Stimulated activated CD4-positive, alpha-beta T cell treated with anti-CD3 and anti-CD28 coated beads, Interleukin-4, amount 100 ng/mL, for 24 hours (primary cell): ENCODE data around the gene SLC23A2.
A peak's percentile ranks its signal among the peaks of the same experiment; 100 is the strongest.
"Not testable (repeated sequence)": the region's sequence is repeated elsewhere in the genome, so short reads cannot be mapped to it uniquely, and the experiment has no call there.

Experiments
- DNase-seq: peaks from one replicate; pipeline ENCODE4 v3.0.0-alpha.2; 2020

The SLC23A2 gene

DNA sequence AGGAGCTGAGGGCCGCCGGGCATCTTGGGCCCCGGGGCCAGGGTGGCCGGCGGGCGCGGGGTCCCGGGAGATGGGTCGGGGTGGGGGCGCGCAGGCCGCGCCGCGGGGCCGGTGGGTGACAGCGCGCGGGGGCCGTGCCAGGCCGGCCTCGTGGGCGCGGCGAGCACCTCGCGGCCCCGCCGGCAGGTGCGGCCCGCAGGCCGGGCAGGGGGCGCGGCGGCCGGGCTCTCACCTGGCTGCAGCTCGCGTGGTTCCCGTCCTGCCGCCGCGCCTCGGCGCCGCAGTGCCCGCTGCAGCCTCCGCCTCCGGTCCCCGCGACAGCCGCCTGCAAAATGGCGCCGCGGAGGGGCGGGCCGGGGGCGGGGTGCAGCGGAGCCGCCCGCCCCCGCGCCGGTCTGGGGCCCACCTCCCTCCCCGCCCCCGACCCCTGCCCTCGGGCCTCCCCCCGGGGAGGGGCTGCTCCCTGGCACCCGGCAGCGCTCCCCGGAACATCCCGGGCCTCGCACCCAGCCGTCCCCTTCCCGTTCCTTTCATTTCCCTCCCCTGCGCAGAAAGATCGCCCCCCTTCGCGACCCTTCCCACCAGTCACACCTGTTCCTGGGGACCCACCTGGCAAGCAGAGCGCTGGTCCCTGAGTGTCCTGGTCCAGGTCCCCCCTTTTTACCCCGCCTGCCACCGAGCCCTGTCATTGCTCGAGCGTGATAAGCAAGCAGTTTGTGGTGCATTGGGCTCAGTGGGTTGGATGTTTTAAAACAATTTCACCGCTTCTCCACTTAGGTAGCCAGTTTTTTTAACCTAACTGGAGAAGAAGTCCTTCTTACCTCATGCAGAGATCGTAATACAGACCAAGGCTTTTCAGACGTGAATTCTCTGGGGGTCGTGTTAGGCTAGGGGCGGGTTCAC, at the start of gene SLC23A2:
TSS of gene SLC23A2 (minus strand) at position 337 of the 903 bp plus-strand sequence. CDS start 68,948 bp downstream, outside the sequence.
- DNase-seq: peak; percentile 55

DNA sequence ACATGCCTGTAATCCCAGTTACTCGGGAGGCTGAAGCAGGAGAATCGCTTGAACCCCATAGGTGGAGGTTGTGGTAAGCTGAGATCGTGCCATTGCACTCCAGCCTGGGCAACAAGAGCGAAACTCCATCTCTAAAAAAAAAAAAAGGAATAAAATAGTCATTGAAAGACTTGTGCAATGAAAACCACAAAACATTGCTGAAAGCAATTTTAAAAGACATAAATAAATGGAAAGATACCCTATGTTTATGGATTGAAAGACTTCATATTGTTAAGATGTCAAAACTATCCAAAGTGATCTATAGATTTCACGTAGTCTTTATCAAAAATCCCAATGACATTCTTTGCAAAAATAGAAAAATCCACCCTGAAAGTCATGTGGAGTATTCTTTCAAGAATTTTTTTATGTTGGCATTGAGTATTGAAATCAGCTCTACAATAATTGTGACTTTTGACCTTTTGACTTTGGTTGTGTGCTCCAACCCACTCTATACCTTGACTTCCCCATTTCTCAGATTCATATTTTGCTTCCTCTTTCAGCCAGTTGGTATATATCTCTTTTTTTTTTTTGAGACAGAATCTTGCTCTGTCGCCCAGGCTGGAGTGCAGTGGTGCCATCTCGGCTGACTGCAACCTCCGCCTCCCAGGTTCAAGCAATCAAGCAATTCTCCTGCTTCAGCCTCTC, 45.5 kb upstream of the SLC23A2 start:
- no peak for DNase-seq

DNA sequence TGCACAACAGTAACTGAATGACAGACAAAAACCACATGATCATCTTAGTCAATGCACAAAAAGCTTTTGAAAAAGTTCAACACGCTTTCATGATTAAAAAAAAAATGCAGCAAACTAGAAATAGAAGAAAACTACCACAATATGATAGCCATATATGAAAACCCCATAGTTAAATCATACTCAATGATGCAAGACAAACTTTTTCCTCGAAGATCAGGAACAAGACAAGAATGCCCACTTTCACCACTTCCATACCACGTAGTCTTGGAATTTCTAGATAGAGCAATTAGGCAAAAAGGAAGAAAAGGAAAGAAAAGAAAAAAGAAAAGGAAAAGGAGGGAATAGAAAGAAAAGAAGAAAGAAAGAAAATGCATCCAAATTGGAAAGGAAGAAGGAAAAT, 44.6 kb upstream of the SLC23A2 start:
- DNase-seq: no peak

DNA sequence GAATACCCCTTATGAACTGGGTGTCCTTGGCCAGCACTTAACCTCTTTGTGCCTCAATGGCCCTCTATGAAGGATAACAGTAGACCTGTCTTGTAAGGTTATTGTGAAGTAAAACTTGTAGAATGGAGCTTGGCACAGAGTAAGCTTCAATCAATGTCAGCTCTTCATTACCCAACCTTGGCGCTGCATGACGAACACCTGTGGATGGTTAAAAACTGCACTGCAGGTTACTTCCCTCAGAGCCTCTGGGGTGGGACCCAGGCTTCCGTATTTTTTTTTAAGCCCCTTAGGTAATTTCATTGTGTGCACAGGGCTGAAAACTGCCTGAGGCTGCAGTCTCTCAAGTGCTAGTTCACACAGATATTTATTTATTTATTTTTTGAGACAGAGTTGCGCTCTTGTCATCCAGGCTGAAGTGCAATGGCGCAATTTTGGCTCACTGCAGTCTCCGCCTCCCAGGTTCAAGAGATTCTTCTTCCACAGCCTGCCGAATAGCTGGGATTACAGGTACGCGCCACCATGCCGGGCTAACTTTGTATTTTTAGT, 42.8 kb upstream of the SLC23A2 start:
- DNase-seq: no peak

DNA sequence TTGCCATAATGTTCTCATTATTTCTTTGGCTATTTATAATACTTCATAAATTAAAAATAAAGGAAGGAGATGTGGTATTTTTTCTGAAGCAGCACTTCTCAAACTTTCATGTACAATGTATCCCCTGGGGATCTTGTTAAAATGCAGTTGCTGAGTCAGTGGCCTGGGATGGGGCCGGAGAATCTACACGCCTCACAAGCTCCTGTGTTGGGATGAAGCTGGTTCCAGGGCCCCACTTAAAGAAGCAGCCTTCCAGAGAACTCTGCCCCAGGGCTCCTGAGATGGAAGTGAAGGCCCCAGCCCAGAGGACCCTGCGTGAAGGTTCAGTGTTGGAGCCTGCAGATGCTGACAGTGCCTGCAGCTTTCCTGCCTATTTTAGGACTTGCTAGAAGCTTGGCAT, 40.1 kb upstream of the SLC23A2 start:
- no peak for DNase-seq

DNA sequence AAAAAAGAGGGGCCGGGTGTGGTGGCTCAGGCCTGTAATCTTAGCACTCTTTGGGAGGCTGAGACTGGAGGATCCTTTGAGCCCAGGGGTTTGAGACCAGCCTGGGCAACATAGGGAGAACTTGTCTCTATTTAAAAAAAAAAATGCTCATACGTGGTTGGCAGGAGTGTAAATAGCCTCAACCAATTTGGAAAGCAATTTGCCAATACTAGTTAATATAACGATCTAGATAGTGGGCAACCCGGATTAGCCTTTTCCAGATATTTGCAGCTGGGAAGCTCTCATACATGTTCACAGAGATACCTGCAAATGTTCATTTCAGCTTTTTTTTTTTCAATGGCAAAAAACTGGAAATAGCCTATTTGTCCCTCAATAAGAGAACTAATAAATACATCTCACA, 39.0 kb upstream of the SLC23A2 start:
- no peak for DNase-seq

DNA sequence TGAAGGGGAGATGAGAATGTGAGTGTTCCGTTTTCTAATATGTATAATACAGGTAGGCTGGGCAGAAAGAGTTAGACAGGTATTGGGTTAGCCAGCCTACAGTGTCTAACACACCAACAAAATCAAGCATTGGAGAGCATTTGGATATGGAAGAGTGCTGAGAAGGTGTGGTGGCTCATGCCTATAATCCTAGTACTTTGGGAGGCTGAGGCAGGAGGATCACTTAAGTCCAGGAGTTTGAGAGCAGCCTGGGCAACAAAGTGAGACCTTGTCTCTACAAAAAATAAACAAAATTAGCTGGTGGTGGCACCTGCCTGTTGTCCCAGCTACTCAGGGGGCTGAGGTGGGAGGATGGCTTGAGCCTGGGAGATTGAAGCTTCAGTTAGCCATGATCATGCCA, 38.6 kb upstream of the SLC23A2 start:
- no peak for DNase-seq

DNA sequence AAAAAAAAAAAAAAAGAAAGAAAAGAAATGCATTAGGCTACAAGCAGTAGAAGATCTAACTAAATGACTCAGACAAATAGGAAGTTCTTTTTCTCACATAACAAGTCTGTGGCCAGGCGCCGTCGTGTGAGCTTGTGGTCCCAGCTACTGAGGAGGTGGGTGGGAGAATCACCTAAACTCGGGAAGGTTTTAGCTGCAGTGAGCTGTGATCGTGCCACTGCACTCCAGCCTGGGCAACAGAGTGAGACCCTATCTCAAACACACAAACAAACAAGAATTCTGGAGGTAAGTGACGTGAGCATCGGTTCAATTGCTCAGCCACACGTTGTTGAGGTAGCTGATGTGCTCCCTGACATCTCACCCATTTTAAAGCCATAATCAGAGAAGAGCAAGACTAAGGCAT, 37.9 kb upstream of the SLC23A2 start:
- peak; percentile 10 for DNase-seq

DNA sequence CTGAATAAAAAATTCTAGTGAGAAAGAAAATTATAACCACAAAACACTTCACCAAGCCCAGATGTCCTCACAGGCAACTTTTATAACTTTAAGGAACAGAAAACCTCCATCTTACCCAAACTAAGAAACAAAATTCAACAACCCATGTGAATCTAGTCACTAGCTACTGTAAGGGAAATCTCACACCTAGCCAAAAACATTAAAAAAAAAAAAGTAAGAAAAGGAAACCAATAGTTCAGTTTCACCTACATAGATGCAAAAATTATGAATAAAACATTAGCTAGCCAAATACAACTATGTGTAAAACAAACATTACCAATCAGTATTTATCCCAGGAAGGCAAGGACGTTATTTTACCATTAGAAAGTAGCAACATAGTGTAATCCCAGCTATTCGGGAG, 35.5 kb upstream of the SLC23A2 start:
- no peak for DNase-seq

DNA sequence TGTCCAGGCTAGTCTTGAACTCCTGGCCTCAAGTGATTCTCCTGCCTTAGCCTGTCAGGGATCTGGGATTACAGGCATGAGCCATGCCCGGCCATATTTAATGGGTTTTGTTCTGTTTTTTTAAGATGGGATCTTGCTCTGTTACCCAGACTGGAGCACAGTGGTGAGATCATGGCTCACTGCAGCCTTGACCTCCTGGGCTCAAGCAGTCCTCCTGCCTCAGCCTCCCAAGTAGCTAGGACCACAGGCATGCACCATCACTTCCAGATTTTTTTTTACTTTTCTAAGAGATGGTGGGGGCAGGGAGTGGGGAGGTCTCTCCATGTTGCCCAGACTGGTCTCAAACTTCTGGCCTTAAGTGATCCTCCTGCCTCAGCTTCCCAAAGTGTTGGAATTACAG, 34.2 kb upstream of the SLC23A2 start:
- DNase-seq: not testable (repeated sequence)

DNA sequence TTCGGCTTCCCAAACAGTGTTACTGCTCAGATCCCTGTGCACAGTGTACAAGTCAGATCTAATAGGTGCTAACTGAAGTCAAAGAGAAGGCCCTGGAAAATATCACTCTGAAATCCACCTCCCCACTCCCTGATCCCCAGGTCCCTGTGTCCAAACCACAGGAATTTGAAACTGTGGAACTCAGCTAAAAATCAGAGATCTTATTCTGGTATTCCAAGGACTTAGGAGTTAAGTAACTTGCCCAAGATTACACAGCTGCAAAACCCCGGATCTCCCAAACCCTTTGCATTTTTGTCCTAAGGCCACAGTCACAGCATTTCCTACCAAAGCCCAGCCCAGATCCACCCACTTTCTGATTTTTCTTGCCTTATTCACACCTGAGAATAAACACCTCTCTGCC, 32.3 kb upstream of the SLC23A2 start:
- DNase-seq: no peak

DNA sequence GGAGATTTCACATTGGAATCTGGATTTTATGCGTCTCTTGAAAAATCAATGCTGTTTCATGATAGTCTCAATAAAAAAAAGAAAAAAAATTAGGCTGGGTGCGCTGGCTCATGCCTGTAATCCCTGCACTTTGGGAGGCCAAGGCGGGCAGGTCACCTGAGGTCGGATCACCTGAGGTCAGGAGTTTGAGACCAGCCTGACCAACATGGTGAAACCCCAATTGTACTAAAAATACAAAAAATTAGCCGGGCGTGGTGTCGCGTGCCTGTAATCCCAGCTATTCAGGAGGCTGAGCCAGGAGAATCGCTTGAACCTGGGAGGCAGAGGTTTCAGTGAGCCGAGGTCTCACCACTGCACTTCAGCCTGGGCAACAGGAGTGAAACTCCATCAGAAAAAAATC, 30.4 kb upstream of the SLC23A2 start:
- not testable (repeated sequence) for DNase-seq

DNA sequence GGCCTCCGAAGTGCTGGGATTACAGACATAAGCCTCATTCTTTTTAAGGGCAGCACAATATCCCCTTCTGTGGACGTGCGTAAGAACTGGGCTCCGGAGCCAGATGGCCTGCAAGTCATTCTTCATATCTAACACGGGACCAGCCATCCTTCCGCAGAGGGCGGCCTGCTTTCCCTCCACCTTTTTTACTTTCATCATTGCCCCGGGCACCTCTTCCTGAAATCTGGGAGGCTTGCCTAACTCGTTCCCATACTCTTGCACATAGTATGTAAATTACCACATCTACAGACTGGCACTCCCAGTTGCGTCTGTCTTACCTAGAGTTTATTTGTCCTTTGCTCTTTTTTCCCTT, 29.9 kb upstream of the SLC23A2 start:
- no peak for DNase-seq

DNA sequence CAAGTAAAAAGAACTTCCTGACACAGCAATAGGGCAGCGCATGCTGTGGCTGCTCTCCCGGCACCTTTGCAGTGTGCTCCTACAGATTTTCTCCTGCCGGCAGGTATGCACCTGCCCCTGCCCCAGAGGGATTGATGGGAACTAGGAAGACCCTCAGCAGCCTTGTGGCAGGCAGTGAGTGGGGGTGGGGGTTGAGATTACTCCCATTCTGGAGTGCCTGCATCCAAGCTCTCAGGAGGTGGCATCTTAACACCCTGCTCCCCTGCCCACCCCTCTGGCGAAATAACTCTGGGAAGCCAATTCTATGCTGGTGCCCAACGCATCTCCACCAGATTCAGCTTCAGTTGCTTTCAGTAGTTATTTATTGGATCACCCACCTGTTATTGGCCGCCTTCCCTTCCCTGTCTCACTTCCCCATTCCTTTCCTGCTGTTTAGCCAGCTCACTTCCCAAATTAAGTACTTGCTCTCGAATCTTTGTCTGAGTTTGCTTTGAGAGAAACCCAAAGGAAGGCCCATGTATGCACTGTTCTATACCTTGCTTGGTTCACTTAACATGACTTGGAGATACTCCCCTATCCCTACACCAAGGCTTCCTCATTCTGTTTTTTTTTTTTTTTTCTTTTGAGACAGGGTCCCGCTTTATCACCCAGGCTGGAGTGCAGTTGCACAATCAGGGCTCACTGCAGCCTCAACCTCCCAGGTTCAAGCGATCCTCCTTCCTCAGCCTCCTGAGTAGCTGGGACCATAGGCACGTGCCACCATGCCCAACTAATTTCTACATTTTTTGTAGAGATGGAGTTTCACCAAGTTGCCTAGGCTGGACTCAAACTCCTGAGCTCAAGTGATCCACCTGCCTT, 29.3 kb upstream of the SLC23A2 start:
- no peak for DNase-seq

DNA sequence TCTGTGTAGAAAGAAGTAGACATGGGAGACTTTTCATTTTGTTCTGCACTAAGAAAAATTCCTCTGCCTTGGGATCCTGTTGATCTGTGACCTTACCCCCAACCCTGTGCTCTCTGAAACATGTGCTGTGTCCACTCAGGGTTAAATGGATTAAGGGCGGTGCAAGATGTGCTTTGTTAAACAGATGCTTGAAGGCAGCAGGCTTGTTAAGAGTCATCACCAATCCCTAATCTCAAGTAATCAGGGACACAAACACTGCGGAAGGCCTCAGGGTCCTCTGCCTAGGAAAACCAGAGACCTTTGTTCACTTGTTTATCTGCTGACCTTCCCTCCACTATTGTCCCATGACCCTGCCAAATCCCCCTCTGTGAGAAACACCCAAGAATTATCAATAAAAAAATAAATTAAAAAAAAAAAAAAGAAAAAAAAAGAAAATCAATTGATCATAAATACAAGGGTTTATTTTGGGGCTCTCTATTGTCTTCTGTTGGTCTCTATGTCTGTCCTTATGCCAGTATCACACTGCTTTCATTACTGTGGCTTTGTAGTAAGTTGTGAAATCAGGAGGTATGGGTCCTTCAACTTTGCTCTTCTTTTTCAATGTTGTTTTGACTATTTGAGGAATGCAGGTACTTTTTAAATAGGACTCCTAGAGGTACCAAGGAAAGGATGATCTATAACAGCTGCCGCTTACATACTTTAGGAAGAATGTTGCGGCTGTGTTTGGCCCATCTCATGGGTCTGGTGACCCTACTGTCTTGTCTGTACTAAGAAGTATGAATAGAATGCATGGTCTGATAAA, 27.1 kb upstream of the SLC23A2 start:
- not testable (repeated sequence) for DNase-seq

DNA sequence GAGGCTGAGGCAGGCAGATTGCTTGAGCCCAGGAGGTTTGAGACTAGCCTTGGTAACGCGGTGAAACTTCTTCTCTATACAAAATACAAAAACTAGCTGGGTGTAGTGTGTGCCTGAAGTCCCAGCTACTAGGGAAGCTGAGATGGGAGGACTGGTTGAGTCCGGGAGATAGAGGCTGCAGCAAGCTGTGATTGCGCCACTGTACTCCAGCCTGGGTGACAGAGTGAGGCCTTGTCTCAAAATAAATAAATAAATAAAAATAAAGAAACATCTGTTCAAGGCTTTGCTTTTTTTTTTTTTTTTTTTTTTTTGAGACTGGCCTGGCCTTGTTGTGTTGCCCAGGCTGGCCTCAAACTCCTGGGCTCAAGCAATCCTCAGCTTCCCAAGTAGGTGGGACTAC, 23.7 kb upstream of the SLC23A2 start:
- no peak for DNase-seq

DNA sequence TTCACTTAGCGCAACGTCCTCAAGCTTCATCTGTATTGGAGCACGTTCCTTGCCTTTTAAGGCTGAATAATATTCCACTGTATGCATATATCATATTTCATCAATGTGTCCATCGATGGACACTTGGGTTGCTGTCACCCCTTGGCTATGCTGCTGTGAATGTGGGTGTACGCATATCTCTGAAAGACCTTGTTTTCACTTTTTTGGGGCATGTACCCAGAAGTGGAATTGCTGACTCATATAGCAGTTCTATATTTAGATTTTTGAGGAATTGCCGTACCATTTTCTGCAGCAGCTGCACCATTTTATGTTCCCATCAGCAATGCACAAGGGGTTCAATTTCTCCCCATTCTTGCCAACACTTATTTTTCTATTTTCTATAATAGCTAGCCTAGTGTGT, 22.8 kb upstream of the SLC23A2 start:
- no peak for DNase-seq

DNA sequence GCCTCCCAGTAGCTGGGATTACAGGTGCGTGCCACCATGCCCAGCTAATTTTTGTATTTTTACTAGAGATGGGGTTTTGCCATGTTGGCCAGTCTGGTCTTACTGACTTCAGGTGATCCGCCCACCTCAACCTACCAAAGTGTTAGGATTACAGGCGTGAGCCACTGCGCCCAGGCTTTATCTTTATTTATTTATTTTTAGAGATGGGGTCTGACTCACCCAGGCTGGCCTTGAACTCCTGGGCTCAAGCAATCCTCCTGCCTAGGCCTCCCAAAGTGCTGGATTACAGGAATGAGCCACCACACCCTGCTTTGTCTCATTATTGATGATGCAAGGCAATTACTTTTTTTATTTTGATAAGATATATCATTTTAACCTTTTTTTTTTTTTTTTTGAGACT, 21.9 kb upstream of the SLC23A2 start:
- DNase-seq: not testable (repeated sequence)

DNA sequence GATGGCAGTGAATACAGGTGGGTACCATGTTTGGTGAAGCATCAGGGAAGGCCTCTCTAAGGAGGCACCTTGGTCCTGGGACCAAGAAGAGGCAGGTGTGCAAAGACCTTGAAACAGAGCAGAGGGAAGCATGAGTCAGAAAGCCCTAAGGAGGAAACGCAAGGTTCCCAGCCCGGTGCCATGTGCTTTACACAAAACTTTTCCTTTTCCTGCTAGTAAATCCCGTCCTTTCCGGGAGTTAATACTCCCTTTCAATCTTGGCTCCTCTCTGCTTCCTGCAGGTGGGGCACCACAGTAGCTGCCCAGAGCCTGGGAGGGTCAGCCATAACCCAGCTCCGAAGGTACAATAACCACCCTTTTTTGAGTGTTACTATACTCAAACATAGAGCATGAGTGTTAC, 19.4 kb upstream of the SLC23A2 start:
- no peak for DNase-seq

DNA sequence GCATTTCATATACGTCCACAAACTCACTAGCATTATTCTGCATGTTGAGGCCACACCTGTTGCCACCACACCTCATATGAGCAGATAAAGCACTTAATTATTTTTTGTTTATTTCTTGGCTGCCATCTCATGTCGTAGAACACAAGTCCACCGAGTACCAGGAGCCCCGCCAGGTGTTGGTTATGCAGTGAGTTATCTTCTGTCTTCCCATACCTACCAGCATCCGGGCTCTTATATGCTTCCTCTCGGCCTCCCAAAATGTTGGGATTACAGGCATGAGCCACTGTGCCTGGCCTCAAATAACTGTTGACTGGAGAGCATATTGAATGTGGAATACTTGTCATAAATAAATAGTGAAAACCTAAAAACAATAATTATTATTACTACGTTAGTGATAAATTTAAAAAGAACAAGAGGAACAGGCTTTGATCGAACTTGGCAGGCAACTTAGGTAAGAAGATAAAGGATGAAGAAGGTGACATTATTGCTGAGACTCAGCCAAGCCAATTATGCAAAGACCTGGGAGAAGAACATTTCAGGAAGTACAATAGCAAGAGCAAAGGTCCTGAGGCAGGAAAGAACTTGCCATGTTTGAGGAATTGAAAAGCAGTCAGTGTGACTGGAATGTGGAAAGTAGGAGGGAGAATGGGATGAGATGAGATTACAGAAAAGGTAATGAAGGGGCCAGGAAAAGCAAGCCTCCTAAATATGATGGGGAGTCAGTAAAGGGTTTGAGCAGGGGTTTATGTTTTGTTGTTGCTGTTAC, 12.6 kb upstream of the SLC23A2 start:
- DNase-seq: no peak

DNA sequence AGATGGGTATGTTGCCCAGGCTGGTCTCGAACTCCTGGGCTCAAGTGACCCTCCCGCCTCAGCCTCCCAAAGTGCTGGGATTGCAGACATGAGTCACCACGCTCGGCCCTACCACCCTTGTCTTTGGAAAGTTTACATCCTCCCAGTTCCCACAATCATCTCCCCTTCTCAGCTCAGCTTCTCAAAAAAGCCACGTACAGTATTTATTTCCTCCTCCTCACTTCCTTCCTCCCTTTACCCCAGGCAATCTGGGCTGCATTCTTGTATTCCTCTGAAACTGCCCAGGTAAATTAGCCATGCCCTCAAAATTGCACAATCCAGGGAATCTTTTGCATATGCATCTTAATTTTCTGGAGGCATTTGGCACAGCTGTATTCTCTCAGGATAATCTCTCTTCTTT, 7.4 kb upstream of the SLC23A2 start:
- no peak for DNase-seq

DNA sequence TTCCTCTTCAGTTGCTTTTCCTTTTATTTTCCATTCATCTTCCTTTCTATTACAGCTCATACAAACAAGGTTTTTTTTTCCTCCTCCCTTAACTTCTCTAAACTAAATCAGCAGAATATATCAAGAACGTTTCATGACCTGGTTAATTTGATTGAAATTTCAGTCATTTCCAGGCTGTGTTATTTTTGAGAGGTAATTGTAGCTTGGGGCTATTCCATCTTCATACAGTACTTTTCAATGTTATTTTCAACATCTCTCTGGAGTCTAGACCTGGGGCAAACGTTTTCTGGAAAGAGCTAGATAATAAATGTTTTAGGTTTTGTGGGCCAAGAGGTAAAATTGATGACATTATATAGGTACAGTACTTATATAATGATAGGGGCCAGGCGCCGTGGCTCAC, 4.0 kb upstream of the SLC23A2 start:
- DNase-seq: no peak
